Thyroid gland (tissue), 4 donors: ENCODE measurements around the gene POLD2. TPM values are rescaled to one million over a fixed set of nuclear protein-coding genes. Genes with fewer than 3 reads are reported as not detected.

Experiments
- DNase-seq, 2 donors: peaks; one replicate each; pipeline ENCODE4 v3.0.0-alpha.2; 2019
- H3K27ac ChIP-seq, 3 donors: fragments of 200-600 bp; sonication (generic); 1 replicate in 2 of 3; 2 replicates in 1 of 3; pipeline ENCODE4 v1.5.1; 2016 to 2019; ENCODE audit warnings: mild to moderate bottlenecking in 1 of 3, moderate library complexity in 1 of 3
- H3K27me3 ChIP-seq: fragments of 200-600 bp; sonication (generic); one replicate; pipeline ENCODE4 v1.5.1; 2019
- H3K36me3 ChIP-seq, 2 donors: fragments of 200-600 bp; sonication (generic); one replicate each; pipeline ENCODE4 v1.5.1; 2016 to 2019
- H3K4me1 ChIP-seq, 2 donors: fragments of 200-600 bp; sonication (generic); one replicate each; pipeline ENCODE4 v1.5.1; 2017 to 2019
- H3K4me3 ChIP-seq, 3 donors: fragments of 200-600 bp; sonication (generic); replicated peaks in 1 of 3; 1 replicate in 2 of 3; 2 replicates in 1 of 3; pipeline ENCODE4 v1.5.1; 2016; ENCODE audit warnings: mild to moderate bottlenecking in 1 of 3
- H3K9me3 ChIP-seq: fragments of 200-600 bp; sonication (generic); one replicate; pipeline ENCODE4 v1.5.1; 2017
- POLR2A ChIP-seq, 2 donors: fragments of 450-650 bp; IDR thresholded peaks; one replicate each; pipeline ENCODE4 v1.6.1; 2017; ENCODE audit warnings: antibody characterized with exemption in 2 of 2, mild to moderate bottlenecking in 2 of 2, moderate library complexity in 1 of 2
- WGBS, 2 donors: methylation state at CpG; one replicate each; pipeline ENCODE4 v1.1.5; 2017; 5-methylcytosine and 5-hydroxymethylcytosine counted together
- intact Hi-C: fragments of 100-400 bp; cut with DNase I; formaldehyde crosslinking; loops from one replicate; pipeline ENCODE4 v1.15.1; 2023
- total RNA-seq, 4 donors: library from RNA; depleted of rRNA; stranded (reverse); fragments of >200 nt; gene quantifications; one replicate each; pipeline ENCODE4 v1.2.3, GENCODE V29; 2016
- TF ChIP-seq, protein P1 (sequence below), 6 experiments: fragments of 200-600 bp in 3 of 6; fragments of 450-650 bp in 3 of 6; sonication (generic) in 3 of 6; IDR thresholded peaks; one replicate each; pipeline ENCODE4 v1.5.1; 2016 to 2019; ENCODE audit warnings: antibody characterized with exemption in 6 of 6, mild to moderate bottlenecking in 2 of 6, inconsistent platforms in 1 of 6, moderate library complexity in 1 of 6

The POLD2 gene
- total RNA-seq, 4 donors from 2014 or later: 48.8 to 65.8 (median 55.1) TPM

DNA sequence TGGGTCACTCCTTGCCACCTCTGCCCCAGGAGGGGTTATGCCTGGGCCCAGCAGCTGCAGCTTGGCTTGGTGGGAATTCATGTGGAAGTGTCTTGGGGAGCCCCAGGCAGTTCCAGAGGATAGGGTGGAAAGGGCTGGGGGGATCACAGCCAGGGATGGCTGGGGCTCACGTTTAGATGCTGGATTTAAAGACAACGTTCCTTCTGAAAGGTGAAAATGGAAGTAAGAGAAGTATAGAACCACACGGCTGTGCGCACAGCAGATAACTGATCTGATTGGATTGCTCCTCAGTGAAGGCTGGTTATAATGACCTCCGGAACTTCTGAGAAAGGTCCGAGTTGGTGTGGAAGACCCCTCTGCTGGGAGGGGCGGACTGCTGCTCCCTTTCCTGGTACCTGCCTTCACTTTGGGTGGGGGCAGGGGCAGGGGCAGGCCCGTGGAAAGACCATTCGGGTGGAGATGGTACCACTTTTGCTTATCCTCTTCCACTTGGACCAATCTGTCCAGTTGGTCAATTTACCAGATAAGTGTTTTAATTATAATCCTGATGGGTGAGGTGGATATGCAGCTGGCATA, 25.7 kb upstream of the POLD2 start:
- no peak for DNase-seq
- intact Hi-C loops: no loop called here
- no peak overlapping the region for H3K4me3 ChIP-seq

DNA sequence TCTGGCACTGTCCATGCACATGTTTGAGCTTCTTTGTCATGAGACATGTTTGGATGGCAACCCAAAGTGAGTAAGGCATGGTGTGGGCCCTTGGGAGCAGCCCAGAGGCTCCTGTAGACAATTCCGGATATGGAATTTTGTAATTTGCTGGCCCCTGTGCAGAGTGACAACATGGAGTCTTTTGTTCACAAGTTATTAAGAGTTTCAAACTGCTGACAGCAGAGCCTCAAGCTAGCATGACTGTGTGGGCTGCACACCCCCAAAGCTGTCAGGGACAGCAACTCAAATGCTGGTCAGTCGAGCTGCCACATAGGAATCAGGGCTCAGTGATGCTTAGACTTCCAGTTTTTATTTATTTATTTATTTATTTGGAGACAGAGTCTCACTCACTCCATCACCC, 24.8 kb upstream of the POLD2 start:
- H3K4me1 ChIP-seq: peaks cover 8 to 12% of the 10 kb centered on the region in 2 donors
- no peak for TF ChIP-seq POLR2A (IDR thresholded peaks at IDR 0.05)
- TF ChIP-seq, protein P1, sequence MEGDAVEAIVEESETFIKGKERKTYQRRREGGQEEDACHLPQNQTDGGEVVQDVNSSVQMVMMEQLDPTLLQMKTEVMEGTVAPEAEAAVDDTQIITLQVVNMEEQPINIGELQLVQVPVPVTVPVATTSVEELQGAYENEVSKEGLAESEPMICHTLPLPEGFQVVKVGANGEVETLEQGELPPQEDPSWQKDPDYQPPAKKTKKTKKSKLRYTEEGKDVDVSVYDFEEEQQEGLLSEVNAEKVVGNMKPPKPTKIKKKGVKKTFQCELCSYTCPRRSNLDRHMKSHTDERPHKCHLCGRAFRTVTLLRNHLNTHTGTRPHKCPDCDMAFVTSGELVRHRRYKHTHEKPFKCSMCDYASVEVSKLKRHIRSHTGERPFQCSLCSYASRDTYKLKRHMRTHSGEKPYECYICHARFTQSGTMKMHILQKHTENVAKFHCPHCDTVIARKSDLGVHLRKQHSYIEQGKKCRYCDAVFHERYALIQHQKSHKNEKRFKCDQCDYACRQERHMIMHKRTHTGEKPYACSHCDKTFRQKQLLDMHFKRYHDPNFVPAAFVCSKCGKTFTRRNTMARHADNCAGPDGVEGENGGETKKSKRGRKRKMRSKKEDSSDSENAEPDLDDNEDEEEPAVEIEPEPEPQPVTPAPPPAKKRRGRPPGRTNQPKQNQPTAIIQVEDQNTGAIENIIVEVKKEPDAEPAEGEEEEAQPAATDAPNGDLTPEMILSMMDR (IDR thresholded peaks at IDR 0.05): no peak
- no peak overlapping the region for H3K4me3 ChIP-seq
- no peaks in the 10 kb centered on the region for H3K9me3 ChIP-seq
- DNase-seq: no peak
- 92% methylated on average over 2 of the region's 2 CpGs for WGBS, 2 donors
- intact Hi-C loops: no loop called here
- no peaks in the 10 kb centered on the region for H3K36me3 ChIP-seq
- H3K27ac ChIP-seq: no peak overlapping the region
- no peaks in the 10 kb centered on the region for H3K27me3 ChIP-seq

More for the DNA sequence above, 25.7 kb upstream of the POLD2 start:
- H3K27ac ChIP-seq: no peak overlapping the region
- peaks cover 8 to 12% of the 10 kb centered on the region in 2 donors for H3K4me1 ChIP-seq
- no peaks in the 10 kb centered on the region for H3K27me3 ChIP-seq
- H3K9me3 ChIP-seq: no peaks in the 10 kb centered on the region
- WGBS, 2 donors: 84 to 89% methylated on average over 9 of the region's 9 CpGs
- TF ChIP-seq, protein P1 (IDR thresholded peaks at IDR 0.05): no peak
- no peak for TF ChIP-seq POLR2A (IDR thresholded peaks at IDR 0.05)
- no peaks in the 10 kb centered on the region for H3K36me3 ChIP-seq

DNA sequence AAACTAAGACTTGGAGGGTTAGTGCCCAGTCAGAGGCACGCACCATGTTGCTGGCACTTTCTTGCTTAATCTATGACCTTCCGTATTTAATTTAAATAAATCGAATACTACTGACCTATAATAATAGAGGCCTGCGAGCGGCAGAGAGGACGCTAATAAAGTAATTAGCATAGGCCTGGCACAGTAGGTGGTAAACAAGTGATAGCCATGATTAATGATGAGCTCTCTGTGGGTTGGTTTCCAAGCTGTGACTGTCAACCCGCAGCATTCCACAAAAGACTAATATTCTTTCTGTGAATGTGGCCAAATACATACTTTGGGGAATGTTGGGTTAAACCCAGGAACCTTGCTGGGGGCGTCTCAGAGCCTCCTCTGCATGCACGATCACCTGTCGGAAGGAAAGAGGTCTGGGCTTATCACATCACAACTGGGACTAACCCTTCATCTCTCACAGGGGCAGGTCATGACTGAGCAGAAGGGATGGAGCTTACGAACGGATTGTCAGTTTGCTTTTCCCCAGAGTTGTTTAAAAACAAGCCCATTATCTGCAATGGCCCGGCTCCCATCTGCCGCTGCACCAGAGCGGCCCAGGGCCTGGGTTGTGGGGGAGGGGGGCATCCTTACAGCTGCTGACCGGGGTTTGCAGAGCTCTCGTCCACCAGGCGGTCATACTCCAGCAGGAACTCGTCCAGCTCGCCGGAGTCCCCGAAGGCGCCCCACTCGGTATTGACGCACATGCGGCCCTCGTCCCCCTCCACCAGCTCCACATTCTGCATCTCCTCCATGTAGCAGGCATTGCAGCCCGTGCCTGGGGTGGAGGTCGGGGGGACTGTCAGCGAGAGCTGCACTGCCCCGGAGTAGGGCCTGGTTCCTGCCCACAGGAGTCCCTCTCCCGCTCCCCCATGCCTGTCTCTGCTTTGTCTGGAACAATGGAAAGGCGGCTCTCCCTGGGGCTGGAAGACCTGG, 24.0 kb upstream of the POLD2 start:
- H3K36me3 ChIP-seq: no peaks in the 10 kb centered on the region
- no peak overlapping the region for H3K27ac ChIP-seq
- WGBS, 2 donors: 80 to 84% methylated on average over 18 to 33 of the region's 33 CpGs
- no peaks in the 10 kb centered on the region for H3K9me3 ChIP-seq
- intact Hi-C loops: no loop called here
- TF ChIP-seq, protein P1 (IDR thresholded peaks at IDR 0.05): no peak
- TF ChIP-seq POLR2A (IDR thresholded peaks at IDR 0.05): no peak
- DNase-seq: no peak
- no peak overlapping the region for H3K4me3 ChIP-seq
- H3K27me3 ChIP-seq: no peaks in the 10 kb centered on the region
- H3K4me1 ChIP-seq: peaks cover 8 to 12% of the 10 kb centered on the region in 2 donors

DNA sequence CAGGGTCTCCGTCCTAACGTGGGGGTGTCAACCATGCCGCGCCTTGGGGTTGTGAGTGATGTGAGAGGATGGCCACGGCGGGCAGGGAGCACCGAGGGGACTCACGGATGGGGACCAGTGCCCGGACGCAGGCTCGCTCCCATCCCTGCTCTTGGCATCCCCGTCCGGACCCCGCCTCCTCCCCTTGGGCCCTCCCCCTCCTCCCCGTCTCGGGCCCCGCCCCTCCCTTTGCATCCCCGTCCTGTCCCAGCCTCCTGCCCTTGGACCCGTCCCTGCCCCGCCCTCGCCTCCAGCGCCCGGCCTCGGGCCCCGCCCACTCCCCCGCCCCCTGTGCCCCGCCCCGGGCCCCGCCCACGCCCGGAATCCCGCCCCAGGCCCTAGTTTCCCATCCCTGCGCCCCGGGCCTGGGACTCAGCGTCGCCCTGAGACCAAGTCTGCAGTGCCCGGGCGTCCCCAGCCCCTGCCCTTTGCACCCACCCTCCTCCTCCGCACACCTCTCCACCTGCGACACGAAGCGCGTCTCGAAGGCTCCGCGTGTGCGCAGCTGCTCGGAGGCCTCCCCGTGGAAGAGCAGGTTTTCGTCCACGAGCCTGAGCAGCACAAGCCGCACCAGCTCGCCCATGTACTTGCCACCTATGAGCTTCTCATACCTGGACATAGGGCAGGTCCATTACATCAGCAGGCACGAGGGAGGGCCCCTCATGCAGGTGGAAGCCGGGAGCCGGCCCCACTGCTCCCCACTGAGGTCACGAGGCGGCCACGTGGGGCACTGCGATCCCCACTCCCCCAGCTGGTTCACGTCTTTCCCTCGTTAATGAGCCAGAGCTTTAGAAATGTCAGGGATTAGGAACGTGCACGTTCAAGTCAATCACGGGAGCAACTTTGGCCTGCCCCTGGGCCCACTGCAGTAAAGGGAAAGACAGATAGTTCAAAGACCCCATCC, 22.9 kb upstream of the POLD2 start:
- H3K4me3 ChIP-seq: peak overlapping the region in 1 of 3 donors; percentile 27
- H3K27ac ChIP-seq: no peak overlapping the region
- no peaks in the 10 kb centered on the region for H3K36me3 ChIP-seq
- no peak for TF ChIP-seq POLR2A (IDR thresholded peaks at IDR 0.05)
- TF ChIP-seq, protein P1 (IDR thresholded peaks at IDR 0.05): no peak
- WGBS, 2 donors: 3 to 43% methylated on average over 16 to 25 of the region's 65 CpGs
- no peaks in the 10 kb centered on the region for H3K27me3 ChIP-seq
- peaks cover 8 to 12% of the 10 kb centered on the region in 2 donors for H3K4me1 ChIP-seq
- peak; percentile 60 to 64 for DNase-seq
- intact Hi-C loops: no loop called here
- no peaks in the 10 kb centered on the region for H3K9me3 ChIP-seq
